OCI-LY1 (cell line): Measurements from ENCODE around the gene SLC17A7.

Experiments
- CTCF ChIP-seq: fragments of 200-600 bp; sonication (generic), shearing (Covaris generic); IDR thresholded peaks from 2 replicates; pipeline ENCODE4 v1.5.1; 2017; ENCODE audit warnings: mild to moderate bottlenecking, antibody characterized with exemption, low read length, moderate library complexity, mixed read lengths
- EZH2 ChIP-seq: fragments of 200-600 bp; sonication (generic), shearing (Covaris generic); IDR thresholded peaks from 2 replicates; pipeline ENCODE4 v1.8.0; 2017; ENCODE audit warnings: borderline replicate concordance, mixed run types, mild to moderate bottlenecking, antibody characterized with exemption, low read length, moderate library complexity, mixed read lengths

- TF ChIP-seq CTCF (no peak), EZH2 (no peak)
These were observed 6.3 kb downstream of the SLC17A7 start for GRCh38 chr19:49434907-49435583.
